ENCODE results near the gene CFAP77. TPM values are rescaled to one million over a fixed set of nuclear protein-coding genes. Genes with fewer than 3 reads are reported as not detected.
A peak's percentile ranks its signal among the peaks of the same experiment; 100 is the strongest.
"Not testable (repeated sequence)": the region's sequence is repeated elsewhere in the genome, so short reads cannot be mapped to it uniquely, and the experiment has no call there.

Gene CFAP77
- total RNA-seq, 1 donor from 2014 or later: 2.5 TPM

- Histone ChIP-seq H3K27me3 (ENCODE audit: low read depth) (peaks cover 21% of the 10 kb centered on the region), H3K4me3 (no peak overlapping the region), H3K9me3 (replicated peaks) (no peaks in the 10 kb centered on the region), H3K27ac (replicated peaks) (no peak overlapping the region), H3K36me3 (no peaks in the 10 kb centered on the region), H3K4me1 (peaks cover 20% of the 10 kb centered on the region)
- DNase-seq: no peak
- intact Hi-C loops (cut with micrococcal nuclease): no loop called here
- TF ChIP-seq, protein P1, sequence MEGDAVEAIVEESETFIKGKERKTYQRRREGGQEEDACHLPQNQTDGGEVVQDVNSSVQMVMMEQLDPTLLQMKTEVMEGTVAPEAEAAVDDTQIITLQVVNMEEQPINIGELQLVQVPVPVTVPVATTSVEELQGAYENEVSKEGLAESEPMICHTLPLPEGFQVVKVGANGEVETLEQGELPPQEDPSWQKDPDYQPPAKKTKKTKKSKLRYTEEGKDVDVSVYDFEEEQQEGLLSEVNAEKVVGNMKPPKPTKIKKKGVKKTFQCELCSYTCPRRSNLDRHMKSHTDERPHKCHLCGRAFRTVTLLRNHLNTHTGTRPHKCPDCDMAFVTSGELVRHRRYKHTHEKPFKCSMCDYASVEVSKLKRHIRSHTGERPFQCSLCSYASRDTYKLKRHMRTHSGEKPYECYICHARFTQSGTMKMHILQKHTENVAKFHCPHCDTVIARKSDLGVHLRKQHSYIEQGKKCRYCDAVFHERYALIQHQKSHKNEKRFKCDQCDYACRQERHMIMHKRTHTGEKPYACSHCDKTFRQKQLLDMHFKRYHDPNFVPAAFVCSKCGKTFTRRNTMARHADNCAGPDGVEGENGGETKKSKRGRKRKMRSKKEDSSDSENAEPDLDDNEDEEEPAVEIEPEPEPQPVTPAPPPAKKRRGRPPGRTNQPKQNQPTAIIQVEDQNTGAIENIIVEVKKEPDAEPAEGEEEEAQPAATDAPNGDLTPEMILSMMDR (IDR thresholded peaks at IDR 0.05; ENCODE audit: borderline replicate concordance): no peak
These were observed 147.1 kb downstream of the CFAP77 start for GRCh38 chr9:132557159-132557558.

DNA sequence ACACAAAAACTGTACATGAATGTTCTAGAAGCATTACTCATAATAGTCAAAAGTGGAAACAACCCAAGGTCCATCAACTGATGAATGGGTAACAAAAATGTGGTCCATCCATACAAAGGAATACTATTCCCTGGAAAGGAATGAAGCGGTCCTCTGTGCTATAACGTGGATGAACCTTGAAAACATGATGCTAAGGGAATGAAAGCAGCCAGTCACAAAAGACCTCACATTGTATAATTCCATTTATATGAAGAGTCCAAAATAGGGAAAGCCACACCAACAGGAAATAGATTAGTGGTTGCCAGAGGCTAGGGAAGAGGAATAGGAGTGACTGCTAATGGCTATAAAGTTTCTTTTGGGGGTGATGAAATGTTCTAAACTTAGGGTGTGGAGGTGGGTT lies 149.7 kb downstream of the CFAP77 start:
- H3K4me3 ChIP-seq: no peak overlapping the region
- peaks cover 23% of the 10 kb centered on the region for H3K4me1 ChIP-seq
- H3K27me3 ChIP-seq (ENCODE audit: low read depth): peaks cover 8% of the 10 kb centered on the region
- DNase-seq: no peak
- no peak overlapping the region for H3K27ac ChIP-seq (replicated peaks)
- TF ChIP-seq, protein P1 (IDR thresholded peaks at IDR 0.05; ENCODE audit: borderline replicate concordance): no peak
- H3K9me3 ChIP-seq (replicated peaks): no peaks in the 10 kb centered on the region
- intact Hi-C loops (cut with micrococcal nuclease): no loop called here
- H3K36me3 ChIP-seq: no peaks in the 10 kb centered on the region

DNA sequence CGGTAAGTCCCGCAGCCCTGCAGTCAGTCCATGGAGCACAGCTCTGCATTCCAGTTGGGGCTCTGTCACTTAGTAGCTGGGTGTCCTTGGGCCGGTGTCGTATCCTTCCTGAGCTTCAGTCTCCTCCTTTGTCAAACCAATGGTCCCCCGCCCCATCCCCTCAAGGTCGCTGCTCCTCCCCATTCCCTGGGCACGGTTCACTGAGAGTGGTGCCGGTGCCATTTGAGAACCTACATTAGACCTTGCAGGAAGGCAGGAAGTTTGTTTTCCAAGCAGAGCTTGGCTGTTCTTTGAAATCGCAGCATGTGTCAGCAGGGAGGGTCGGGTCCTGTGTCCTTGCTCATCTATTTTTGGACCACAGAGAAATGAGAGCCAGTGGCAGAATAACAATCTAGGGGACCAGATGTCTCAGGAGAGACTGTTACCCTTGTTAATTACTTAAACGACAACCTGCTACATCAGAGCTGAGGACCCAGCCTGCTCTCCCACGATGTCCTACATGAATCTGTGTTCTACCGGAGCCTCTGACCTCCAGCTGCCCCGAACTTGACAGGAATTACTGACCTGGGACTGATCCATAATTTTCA lies 150.7 kb downstream of the CFAP77 start:
- TF ChIP-seq, protein P1 (IDR thresholded peaks at IDR 0.05; ENCODE audit: borderline replicate concordance): no peak
- no peak for DNase-seq
- intact Hi-C loops (cut with micrococcal nuclease): no loop called here
- no peaks in the 10 kb centered on the region for H3K36me3 ChIP-seq
- H3K27ac ChIP-seq (replicated peaks): peak overlapping the region; percentile 12
- H3K4me1 ChIP-seq: peaks cover 23% of the 10 kb centered on the region
- peaks cover 8% of the 10 kb centered on the region for H3K27me3 ChIP-seq (ENCODE audit: low read depth)
- H3K9me3 ChIP-seq (replicated peaks): no peaks in the 10 kb centered on the region
- peak overlapping the region; percentile 14 for H3K4me3 ChIP-seq

DNA sequence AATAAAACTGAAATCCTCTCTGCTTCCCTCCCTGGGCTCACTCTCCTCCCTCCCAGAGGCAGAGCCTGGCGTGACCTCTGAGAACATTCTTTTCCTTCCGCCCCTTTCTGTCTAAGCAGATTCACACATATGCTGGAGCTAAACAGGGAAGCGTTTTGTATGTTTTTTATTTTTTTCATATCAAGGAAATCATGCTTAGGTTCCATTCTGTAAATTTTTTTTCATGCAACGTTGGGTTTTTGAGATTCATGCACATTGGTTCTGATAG lies 152.2 kb downstream of the CFAP77 start:
- TF ChIP-seq, protein P1 (IDR thresholded peaks at IDR 0.05; ENCODE audit: borderline replicate concordance): no peak
- Histone ChIP-seq H3K9me3 (replicated peaks) (no peaks in the 10 kb centered on the region), H3K4me1 (peaks cover 23% of the 10 kb centered on the region), H3K4me3 (no peak overlapping the region), H3K27ac (replicated peaks) (no peak overlapping the region), H3K36me3 (no peaks in the 10 kb centered on the region), H3K27me3 (ENCODE audit: low read depth) (peaks cover 7% of the 10 kb centered on the region)
- no peak for DNase-seq
- intact Hi-C loops (cut with micrococcal nuclease): no loop called here

GRCh38 chr9:132564526-132564925 lies 154.5 kb downstream of the CFAP77 start:
- Histone ChIP-seq H3K27ac (replicated peaks) (no peak overlapping the region), H3K4me1 (peaks cover 23% of the 10 kb centered on the region), H3K27me3 (ENCODE audit: low read depth) (no peaks in the 10 kb centered on the region), H3K9me3 (replicated peaks) (no peaks in the 10 kb centered on the region), H3K36me3 (no peaks in the 10 kb centered on the region), H3K4me3 (no peak overlapping the region)
- TF ChIP-seq, protein P1 (IDR thresholded peaks at IDR 0.05; ENCODE audit: borderline replicate concordance): no peak
- no peak for DNase-seq
- intact Hi-C loops (cut with micrococcal nuclease): no loop called here

GRCh38 chr9:132568787-132569186 lies 158.8 kb downstream of the CFAP77 start:
- H3K4me1 ChIP-seq; H3K36me3 ChIP-seq; H3K4me3 ChIP-seq; H3K27ac ChIP-seq (replicated peaks); DNase-seq; H3K9me3 ChIP-seq (replicated peaks); intact Hi-C loops (cut with micrococcal nuclease): not testable (repeated sequence)
- peaks cover 18% of the 10 kb centered on the region for H3K27me3 ChIP-seq (ENCODE audit: low read depth)

Measured in left ventricle myocardium inferior (tissue), 1 donor.